ENCODE results near the gene CRADD. TPM values are rescaled to one million over a fixed set of nuclear protein-coding genes. Genes with fewer than 3 reads are reported as not detected.
A peak's percentile ranks its signal among the peaks of the same experiment; 100 is the strongest.

CRADD gene
- total RNA-seq, 1 donor from 2014 or later = 30.3 TPM

- DNase-seq (ENCODE audit: low spot score) = peak; percentile 66
Measured at GRCh38 chr12:93805736-93806141, 128.6 kb downstream of the CRADD start.

- DNase-seq (ENCODE audit: low spot score) = no peak
Measured at GRCh38 chr12:93807354-93807753, 130.2 kb downstream of the CRADD start.

- no peak for DNase-seq (ENCODE audit: low spot score)
Measured at GRCh38 chr12:93808169-93808899, 131.2 kb downstream of the CRADD start.

- DNase-seq (ENCODE audit: low spot score) = no peak
Measured at GRCh38 chr12:93812626-93813025, 135.5 kb downstream of the CRADD start.

GRCh38 chr12:93813186-93813585, 136.0 kb downstream of the CRADD start:
- DNase-seq (ENCODE audit: low spot score) = peak; percentile 80

- peak; percentile 69 for DNase-seq (ENCODE audit: low spot score)
Measured at GRCh38 chr12:93813972-93814821, 137.0 kb downstream of the CRADD start.

- DNase-seq (ENCODE audit: low spot score) = no peak
Measured at GRCh38 chr12:93818488-93819049, 141.4 kb downstream of the CRADD start.

GRCh38 chr12:93819050-93819491, 141.9 kb downstream of the CRADD start:
- peak; percentile 93 for DNase-seq (ENCODE audit: low spot score)

GRCh38 chr12:93823616-93824391, 146.6 kb downstream of the CRADD start:
- DNase-seq (ENCODE audit: low spot score) = no peak

- no peak for DNase-seq (ENCODE audit: low spot score)
Measured at GRCh38 chr12:93824514-93825500, 147.6 kb downstream of the CRADD start.

GRCh38 chr12:93825501-93825888, 148.3 kb downstream of the CRADD start:
- DNase-seq (ENCODE audit: low spot score) = no peak

GRCh38 chr12:93825931-93826555, 148.9 kb downstream of the CRADD start:
- DNase-seq (ENCODE audit: low spot score) = no peak

GRCh38 chr12:93827179-93827578, 150.0 kb downstream of the CRADD start:
- DNase-seq (ENCODE audit: low spot score) = no peak

- no peak for DNase-seq (ENCODE audit: low spot score)
Measured at GRCh38 chr12:93827669-93828068, 150.5 kb downstream of the CRADD start.

GRCh38 chr12:93829016-93829415, 151.8 kb downstream of the CRADD start:
- DNase-seq (ENCODE audit: low spot score) = peak; percentile 51

- DNase-seq (ENCODE audit: low spot score) = no peak
Measured at GRCh38 chr12:93831374-93831773, 154.2 kb downstream of the CRADD start.

- peak; percentile 79 for DNase-seq (ENCODE audit: low spot score)
Measured at GRCh38 chr12:93832131-93832530, 155.0 kb downstream of the CRADD start.

- no peak for DNase-seq (ENCODE audit: low spot score)
Measured at GRCh38 chr12:93833946-93834345, 156.8 kb downstream of the CRADD start.

GRCh38 chr12:93836620-93837260, 159.6 kb downstream of the CRADD start:
- no peak for DNase-seq (ENCODE audit: low spot score)

All from umbilical cord (tissue), 2 donors.